Raji (cell line): Measurements from ENCODE around the gene SEPHS1.

Source experiments
- POLR2A ChIP-seq: IDR thresholded peaks from 2 replicates; pipeline ENCODE4 v1.6.1; 2011; ENCODE audit warnings: low read depth, low read length, control low read depth; ENCODE audit not compliant: insufficient read depth

SEPHS1 gene

DNA sequence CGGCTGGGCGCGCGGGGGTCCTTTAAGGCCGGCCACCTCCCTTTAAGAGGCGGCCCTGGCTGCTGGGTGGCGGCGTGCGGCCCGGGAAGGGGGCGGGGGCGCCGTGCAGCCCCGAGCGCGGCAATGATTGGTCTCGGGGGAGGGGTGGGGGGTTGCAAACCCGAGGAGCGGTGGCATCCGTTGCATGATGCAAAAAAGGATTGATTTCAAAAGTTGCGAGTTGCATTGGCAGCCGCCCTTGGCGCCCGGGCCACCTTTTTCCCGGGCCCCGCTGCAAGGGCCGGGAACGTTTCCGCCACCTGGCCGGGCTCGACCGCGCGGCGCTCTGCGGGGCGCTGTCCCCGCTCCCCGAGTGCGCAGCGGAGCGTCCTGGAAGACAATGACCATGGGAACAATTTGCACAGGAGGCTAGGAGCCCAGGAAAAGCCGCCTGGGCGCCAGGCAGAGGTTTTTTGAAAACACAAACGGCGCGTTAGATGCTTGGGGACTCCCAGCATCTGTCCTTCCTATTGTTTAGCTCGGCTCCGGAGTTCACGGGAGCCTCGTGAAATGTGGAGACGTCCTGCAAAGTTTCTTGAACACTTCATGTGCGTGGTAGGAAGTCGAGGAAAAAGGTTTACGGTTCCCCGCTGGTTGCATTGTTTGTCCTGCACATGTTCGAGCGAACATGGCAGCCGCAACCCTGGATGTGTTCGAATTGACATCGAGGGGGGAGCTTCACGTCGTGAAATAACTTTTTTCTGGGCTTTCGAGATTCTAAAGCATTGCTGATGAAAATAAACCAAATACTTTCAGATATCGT is at the start of gene SEPHS1:
TSS of gene SEPHS1 (minus strand) at position 78 of the 802 bp plus-strand sequence. CDS start 3,343 bp downstream, outside the sequence.
- peak; percentile 65; the same call in 1 of the 2 replicates for TF ChIP-seq POLR2A

DNA sequence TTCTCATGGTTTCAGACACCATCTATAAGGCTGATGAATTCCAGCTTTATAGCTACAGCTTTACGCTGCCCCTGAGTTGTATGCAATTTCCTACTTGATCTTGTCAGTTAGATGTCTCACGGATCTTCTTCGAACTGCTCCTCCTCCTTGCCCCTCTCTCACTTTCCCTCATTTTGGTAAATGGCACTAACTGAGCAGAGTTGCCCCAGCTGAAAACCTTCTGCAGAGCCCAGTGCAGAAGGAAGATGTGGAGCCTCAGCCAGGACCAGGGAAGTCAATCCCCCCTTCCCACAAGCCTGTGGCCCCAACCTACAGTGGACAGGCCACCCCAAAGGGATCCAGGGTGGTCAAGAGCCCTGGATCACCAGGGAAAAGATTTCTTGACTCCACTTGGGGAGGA is 49.0 kb upstream of the SEPHS1 start:
- TF ChIP-seq POLR2A: no peak

DNA sequence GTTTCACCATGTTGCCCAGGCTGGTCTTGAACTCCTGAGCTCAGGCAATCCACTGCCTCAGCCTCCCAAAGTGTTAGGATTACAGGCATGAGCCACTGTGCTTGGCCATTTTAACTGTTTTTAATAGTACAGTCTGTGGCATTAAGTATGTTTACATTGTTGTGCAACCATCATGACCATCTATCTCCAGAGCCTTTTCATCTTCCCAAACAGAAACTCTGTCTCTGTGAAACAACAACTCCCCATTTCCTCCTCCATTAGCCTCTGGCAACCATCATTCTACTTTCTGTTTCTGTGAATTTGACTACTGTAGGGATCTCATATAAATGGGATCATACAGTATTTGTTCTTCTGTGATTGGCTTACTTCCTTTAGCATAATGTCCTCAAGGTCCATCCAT is 48.3 kb upstream of the SEPHS1 start:
- TF ChIP-seq POLR2A: no peak

- TF ChIP-seq POLR2A: no peak
Observed at GRCh38 chr10:13395540-13395939, 47.4 kb upstream of the SEPHS1 start.

GRCh38 chr10:13393640-13394039 is 45.5 kb upstream of the SEPHS1 start:
- no peak for TF ChIP-seq POLR2A

DNA sequence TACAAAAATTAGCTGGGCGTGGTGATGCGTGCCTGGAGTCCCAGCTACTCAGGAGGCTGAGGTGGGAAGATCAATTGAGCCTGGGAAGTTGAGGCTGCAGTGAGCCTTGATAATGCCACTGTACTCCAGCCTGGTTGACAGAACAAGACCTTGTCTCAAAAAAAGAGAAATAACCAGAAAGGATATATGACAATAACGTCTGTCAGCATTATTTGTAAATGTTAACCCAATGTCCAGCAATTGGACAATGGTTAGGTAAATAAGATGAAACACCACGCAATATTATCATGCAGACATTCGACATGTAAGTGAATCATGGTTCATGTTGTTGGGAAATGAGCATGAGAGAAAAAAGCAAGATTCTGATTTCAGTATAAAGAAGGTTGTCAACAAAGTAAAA is 44.6 kb upstream of the SEPHS1 start:
- no peak for TF ChIP-seq POLR2A

GRCh38 chr10:13390604-13391522 is 42.8 kb upstream of the SEPHS1 start:
- no peak for TF ChIP-seq POLR2A

GRCh38 chr10:13388478-13389230 is 40.6 kb upstream of the SEPHS1 start:
- no peak for TF ChIP-seq POLR2A

DNA sequence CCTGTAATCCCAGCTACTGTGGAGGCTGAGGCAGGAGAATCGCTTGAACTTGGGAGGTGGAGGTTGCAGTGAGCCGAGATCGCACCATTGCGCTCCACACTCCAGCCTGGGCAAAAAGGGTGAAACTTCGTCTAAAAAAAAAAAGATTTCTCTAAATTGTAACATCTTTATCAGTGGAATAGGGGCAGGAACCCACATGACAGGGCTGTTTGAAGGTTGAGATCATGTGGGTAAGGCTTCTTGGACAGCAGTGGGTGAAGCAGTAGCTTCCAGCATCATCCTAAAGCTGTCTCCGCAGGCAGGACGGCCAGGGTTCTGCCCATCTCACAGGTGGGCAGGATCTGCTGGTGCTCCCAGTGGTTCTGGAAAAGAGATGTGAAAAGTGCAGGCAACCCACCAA is 37.9 kb upstream of the SEPHS1 start:
- TF ChIP-seq POLR2A: no peak

DNA sequence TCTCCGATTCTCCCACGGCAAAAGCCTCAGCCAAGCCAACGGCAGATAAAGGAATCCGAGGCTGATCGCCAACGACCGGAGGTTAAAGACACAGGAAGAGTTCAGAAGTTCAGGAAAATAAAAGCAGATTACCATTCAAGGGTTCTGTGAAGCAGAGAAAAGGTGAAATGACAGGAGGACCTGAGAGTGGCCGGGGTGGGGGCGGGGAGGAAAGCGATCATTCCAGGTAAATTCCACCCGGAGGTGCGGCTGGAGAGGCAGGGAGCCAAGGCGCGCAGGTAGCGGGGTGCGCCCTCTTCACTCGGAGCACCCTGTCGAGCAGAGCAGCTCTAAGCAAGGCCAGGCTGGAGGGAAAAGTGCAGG is 35.3 kb upstream of the SEPHS1 start:
- no peak for TF ChIP-seq POLR2A

DNA sequence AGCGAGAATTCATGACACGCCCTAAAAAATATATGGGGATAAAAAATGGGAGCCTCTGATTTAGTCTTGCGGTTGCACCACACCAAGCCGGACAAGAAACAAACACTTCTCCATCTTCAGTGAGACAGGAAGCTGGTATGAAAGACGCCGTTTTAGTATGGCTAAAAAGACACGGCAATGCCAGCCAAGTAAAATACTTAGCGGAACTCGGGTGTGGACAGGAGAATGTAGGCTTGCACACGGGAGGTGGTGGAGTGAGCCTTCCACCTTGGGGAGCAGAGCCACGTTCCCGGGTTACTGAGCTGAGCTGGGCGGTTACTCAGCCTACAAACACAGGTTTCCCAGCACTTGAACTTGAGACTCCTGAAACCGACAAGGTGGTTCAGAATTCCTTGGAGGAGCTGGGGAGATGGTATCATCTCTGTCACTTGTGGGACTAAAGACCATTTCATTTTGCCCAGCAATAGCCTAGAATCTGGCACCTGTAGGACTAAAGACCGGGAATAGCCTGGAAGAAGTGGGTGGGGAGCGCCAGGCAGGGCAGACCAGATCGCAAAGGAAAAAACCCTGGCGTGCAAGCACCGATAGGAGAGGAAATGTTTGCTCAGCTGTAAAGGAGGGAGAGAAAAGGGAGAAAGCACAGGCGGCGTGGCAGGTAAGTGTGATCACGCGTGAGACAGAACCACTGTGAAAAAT is 34.8 kb upstream of the SEPHS1 start:
- no peak for TF ChIP-seq POLR2A

- TF ChIP-seq POLR2A: no peak
Observed at GRCh38 chr10:13376746-13377145, 28.7 kb upstream of the SEPHS1 start.

- no peak for TF ChIP-seq POLR2A
Observed at GRCh38 chr10:13376297-13376696, 28.2 kb upstream of the SEPHS1 start.

DNA sequence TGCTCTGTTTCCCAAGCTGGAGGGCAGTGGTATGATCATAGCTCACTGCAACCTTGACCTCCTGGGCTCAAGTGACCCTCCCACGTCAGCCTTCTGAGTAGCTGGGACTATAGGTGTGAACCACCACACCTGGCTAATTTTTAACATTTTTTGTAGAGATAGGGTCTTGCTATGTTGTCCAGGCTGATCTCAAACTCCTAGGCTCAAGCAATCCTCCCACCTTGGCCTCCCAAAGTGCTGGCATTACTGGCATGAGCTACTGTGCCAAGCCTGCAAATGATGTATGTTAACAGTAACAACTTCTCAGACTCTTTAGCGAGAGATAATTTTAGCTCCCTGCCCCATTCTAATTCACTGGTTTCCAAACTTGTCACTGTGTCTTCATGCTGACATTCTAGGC is 27.7 kb upstream of the SEPHS1 start:
- no peak for TF ChIP-seq POLR2A

DNA sequence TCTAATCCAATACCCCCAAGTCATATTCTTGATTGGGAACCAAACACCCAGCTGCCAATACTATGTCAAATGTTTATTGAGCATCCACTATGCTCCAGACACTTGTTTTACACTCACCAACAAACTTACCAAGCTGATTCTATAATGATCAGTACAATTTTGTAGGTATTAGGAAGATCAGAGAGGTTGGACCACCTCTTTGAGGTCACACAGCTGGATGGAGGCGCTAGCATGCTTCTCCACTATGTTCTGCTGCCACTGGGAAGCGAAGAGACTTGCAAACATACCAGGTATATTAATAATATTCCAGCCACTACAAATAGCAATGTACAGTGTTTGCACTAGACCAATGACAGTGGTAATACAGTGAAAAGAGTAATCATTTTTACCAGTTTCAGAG is 25.6 kb upstream of the SEPHS1 start:
- TF ChIP-seq POLR2A: no peak

DNA sequence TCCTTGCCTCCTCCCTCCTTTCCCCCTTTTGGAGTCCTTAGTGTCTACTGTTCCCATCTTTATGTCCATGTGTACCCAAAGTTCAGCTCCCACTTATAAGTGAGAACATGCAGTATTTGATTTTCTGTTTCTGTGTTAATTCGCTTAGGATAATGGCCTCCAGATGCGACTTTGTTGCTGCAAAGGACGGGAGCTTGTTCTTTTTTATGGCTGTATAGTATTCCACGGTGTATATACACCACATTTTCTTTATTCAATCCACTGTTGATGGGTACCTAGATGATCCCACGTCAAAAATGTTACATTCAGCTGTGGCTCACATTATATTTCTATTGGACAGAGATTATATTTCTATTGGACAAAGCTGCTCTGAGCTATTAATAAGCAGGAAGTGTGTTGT is 24.4 kb upstream of the SEPHS1 start:
- TF ChIP-seq POLR2A: no peak
